HG02973 (cell line): ENCODE data around the gene INVS.
"Not testable (repeated sequence)": the region's sequence is repeated elsewhere in the genome, so short reads cannot be mapped to it uniquely, and the experiment has no call there.

Source experiments
- ATAC-seq: cut with Tn5 transposase; IDR thresholded peaks from one replicate; pipeline ENCODE4 v1.9.1; 2021; ENCODE audit warnings: moderate library complexity; ENCODE audit not compliant: unreplicated experiment

Gene INVS

DNA sequence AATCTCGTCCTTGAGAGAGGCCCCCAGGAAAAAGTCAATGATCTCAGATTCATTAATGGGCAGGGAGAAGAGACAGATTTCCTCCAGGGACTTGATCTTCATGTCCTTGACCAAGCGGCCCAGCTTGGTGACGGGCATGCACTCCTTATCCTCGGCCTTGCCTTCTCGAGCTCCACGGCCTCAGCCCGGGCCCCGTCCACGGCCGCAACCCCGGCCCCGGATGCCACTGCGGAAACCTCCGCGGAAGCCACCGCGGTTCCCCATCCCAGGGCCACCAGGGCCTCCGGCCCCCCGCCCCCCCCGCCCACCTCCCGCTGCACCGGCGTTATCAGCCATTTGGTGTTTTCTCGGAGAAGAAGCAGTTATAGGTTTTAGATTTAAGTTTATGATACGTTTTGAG is 18.3 kb downstream of the INVS start:
- no peak for ATAC-seq

DNA sequence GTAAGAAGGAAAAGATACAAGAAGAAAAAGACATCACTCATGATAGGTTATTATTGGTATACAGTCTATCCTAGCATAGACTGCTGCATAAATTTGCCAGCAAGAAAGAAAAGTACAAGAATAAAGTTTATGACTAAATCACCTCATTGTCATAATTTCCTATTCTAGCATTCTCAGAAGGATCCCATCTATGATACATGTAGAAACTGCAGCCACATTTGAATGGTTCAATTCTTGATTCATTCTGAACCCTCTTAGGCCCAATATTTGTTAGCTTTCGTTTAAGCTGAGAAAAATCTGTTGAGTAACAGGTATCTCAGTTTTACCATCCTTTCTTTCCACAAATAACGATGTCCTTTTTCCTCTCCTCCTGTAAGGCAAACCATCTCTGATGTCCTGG is 21.2 kb downstream of the INVS start:
- ATAC-seq: no peak

DNA sequence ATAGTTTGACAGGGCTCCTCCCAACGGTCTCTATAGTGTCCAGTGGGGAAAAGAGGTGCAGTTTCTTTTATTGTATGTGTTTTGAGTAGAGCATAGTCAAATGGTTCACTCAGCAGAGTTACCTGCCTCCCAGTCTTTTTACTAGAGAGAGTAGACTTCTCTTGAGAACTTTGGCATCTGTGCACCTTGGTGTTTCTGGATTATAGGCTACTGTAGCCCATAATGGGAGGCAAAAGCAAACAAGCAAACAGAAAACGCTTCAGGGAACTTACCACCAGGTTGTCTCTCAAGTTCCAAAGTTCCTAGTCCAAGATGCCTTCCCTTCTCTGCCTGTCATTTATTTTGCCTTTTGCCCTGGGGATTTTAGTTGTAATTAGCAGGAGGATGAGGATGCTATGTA is 26.2 kb downstream of the INVS start:
- ATAC-seq: no peak

- no peak for ATAC-seq
These were observed 26.9 kb downstream of the INVS start for GRCh38 chr9:100125910-100126309.

DNA sequence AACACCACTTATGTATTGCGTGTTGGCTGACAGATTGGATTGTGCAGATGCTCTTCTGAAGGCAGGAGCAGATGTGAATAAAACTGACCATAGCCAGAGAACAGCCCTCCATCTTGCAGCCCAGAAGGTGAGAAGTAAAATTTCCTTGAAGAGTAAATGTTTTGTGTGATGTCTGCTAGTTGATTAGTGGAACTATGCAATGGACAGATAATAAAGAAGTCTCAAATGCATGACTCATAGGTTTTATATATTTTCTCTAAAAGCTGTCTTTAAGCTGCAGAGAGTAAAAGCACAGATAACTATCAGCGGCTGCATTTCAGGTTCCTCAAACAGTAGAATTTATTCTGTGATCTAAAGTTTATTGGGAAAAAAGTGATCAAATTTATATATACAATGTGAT is 27.4 kb downstream of the INVS start:
- ATAC-seq: no peak

GRCh38 chr9:100129772-100130171 is 30.7 kb downstream of the INVS start:
- no peak for ATAC-seq

- ATAC-seq: no peak
These were observed 32.2 kb downstream of the INVS start for GRCh38 chr9:100131216-100131615.

DNA sequence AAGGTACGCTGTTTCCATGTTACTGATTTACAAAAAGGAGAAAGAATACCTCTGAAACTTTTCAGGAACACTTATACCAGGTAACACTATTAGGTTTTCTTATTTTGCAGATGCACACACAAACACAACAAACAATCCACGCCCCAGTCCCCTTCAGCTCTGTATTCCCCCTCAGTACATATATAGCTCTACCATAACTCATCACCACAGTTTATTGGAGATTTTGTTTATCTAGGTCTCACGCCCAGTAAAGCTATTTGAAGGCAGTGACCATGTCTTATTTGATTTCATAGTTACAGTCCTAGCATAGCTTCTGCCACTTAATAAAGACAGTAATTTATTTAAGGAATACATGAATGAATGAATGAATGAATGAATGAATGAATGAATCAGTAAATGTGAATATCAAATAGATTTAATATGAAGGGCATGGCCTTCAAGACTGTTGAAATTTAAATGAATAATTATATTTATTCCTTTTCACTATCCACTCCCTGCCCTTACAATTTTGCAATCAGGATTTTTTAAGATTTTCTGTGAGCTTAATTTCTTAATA is 32.9 kb downstream of the INVS start:
- no peak for ATAC-seq

GRCh38 chr9:100134731-100135130 is 35.7 kb downstream of the INVS start:
- no peak for ATAC-seq

GRCh38 chr9:100136799-100137198 is 37.8 kb downstream of the INVS start:
- ATAC-seq: not testable (repeated sequence)

DNA sequence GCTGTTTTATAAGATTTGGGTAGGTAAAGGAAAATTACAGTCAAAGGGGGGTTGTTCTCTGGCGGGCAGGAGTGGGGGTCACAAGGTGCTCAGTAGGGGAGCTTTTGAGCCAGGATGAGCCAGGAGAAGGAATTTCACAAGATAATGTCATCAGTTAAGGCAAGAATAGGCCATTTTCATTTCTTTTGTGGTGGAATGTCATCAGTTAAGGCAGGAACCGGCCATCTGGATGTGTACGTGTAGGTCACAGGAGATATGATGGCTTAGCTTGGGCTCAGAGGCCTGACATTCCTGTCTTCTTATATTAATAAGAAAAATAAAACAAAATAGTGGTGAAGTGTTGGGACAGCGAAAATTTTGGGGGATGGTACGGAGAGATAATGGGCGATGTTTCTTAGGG is 41.3 kb downstream of the INVS start:
- not testable (repeated sequence) for ATAC-seq

DNA sequence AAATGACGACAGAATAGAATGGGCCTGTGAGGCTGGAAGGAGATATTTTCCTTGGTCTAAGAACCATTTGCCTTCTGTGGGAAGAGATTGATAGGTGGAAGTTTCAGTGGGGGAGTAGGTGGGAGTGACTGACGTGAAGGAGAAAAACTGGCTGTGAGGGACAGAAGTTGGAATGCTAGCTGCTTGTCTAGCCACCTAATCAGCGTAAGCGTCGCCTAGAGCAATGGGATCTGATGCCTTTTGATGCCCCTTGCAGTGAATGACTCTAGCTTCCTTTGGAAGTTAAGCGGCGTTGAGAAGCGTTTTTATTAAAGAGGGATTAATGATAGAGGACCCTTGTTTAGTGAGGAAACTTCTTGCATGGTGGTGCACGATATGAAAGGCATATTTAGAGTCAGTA is 42.8 kb downstream of the INVS start:
- ATAC-seq: not testable (repeated sequence)

GRCh38 chr9:100145167-100145934 is 46.3 kb downstream of the INVS start:
- ATAC-seq: not testable (repeated sequence)

DNA sequence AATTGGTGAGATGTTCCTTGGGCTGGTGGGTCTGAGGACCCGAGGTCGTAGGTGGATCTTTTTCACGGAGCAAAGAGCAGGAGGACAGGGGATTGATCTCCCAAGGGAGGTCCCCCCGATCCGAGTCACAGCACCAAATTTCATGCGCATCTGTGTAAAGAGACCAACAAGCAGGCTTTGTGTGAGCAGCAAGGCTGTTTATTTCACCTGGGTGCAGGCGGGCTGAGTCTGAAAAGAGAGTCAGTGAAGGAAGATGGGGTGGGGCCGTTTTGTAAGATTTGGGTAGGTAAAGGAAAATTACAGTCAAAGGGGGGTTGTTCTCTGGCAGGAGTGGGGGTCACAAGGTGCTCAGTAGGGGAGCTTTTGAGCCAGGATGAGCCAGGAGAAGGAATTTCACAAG is 46.9 kb downstream of the INVS start:
- ATAC-seq: not testable (repeated sequence)

GRCh38 chr9:100150214-100150613 is 51.2 kb downstream of the INVS start:
- no peak for ATAC-seq

DNA sequence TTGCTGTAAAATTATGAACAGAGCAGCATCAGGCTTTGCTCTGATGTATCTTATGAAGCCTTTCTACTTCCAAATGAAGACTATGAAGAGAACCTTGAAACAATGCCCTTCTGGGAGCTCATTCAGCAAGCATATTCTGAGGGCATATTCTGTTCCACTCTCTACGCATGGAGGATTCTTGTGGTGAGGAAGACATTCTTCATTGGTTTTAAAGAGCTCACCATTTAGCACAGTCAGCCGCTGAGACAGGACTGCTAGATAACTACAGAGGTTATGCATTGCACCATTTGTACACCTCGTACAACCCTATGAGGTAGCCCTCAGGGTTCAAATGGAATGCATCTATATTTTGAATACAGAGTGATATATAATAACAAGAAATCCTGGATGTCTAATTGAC is 61.0 kb downstream of the INVS start:
- ATAC-seq: no peak

GRCh38 chr9:100167176-100167575 is 68.1 kb downstream of the INVS start:
- ATAC-seq: no peak

GRCh38 chr9:100167915-100168654 is 69.0 kb downstream of the INVS start:
- no peak for ATAC-seq

DNA sequence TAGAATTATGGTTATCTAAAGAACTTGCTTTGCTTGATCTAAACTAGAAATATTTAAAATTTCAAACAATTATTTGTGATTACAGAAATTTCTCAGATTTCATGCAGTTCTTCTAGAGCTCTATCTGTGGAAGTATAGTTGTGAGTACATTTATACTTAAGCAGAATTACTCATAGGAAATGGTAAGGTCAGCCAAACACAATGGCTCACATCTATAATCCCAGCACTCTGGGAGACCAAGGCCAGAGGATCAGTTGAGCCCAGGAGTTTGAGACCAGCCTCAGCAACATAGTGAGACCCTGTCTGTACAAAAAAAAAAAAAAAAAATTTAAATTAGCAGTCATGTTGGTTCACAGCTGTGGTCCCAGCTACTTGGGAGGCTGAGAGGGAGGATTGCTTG is 71.0 kb downstream of the INVS start:
- no peak for ATAC-seq

DNA sequence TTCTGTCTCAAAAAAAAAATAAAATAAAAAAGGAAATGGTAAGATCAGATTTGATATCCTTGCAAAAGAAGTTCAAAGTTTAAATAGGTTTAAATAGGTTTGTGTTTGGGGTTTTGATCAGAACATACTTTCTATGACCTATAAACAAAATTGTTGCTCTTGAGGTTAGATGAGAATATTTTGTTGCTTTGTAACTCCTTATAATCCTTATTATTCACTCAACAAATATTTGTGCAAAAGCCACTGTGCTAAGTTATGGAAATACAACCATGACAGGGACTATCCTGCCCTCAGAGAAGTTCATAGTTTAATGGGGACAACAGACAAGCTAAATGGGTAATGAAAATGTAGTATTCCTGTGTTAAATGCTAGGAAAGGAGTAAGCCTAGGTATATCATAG is 71.5 kb downstream of the INVS start:
- ATAC-seq: no peak

- no peak for ATAC-seq
These were observed 87.3 kb downstream of the INVS start for GRCh38 chr9:100186356-100186755.

DNA sequence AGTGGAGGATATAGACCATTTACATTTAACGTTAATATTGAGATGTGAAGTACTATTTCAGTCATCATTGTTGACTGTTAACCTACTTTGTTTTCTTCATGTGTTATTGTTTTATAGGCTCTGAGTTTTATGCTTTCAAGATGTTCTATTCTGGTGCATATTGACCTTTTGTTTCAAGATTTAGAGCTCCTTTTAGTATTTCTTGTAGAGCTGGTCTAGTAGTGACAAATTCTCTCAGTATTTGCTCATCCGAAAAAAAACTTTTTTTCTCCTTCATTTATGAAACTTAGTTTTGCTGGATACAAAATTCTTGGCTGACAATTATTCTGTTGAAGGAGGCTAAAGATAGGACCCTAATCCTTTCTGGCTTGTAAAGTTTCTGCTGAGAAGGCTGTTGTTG is 91.3 kb downstream of the INVS start:
- ATAC-seq: no peak
